SK-N-SH treated with all-trans-retinoic acid at 6 μM for 48 hours (cell line): Measurements from ENCODE around the gene LPXN.

Experiments used
- ATAC-seq: fragments of 200-7000 bp; cut with Tn5 transposase; 3 replicates; pipeline ENCODE4 v1.9.1; 2020; ENCODE audit warnings: mild to moderate bottlenecking, moderate library complexity
- BACH2 ChIP-seq: fragments of 250-450 bp; sonication (Bioruptor Pico); IDR thresholded peaks from 2 replicates; pipeline ENCODE4 v1.9.0; 2021; ENCODE audit warnings: mild to moderate bottlenecking, borderline replicate concordance
- ESRRG ChIP-seq: fragments of 250-450 bp; sonication (Bioruptor Pico); IDR thresholded peaks from 2 replicates; pipeline ENCODE4 v1.6.1; 2021; ENCODE audit warnings: mild to moderate bottlenecking
- GLIS3 ChIP-seq: fragments of 250-450 bp; sonication (Bioruptor Pico); IDR thresholded peaks from 2 replicates; pipeline ENCODE4 v1.5.0; 2020; ENCODE audit warnings: mild to moderate bottlenecking, moderate library complexity
- ISL1 ChIP-seq: fragments of 250-450 bp; sonication (Bioruptor Pico); IDR thresholded peaks from 2 replicates; pipeline ENCODE4 v2.1.2; 2022; ENCODE audit warnings: mild to moderate bottlenecking, moderate library complexity
- OSR1 ChIP-seq: fragments of 250-450 bp; sonication (Bioruptor Pico); IDR thresholded peaks from 2 replicates; pipeline ENCODE4 v1.8.0; 2022; ENCODE audit warnings: moderate library complexity, mild to moderate bottlenecking, inconsistent platforms
- PPARA ChIP-seq: fragments of 250-450 bp; sonication (Bioruptor Pico); IDR thresholded peaks from 2 replicates; pipeline ENCODE4 v1.5.0; 2020; ENCODE audit warnings: mild to moderate bottlenecking, borderline replicate concordance
- RARB ChIP-seq: fragments of 250-450 bp; sonication (Bioruptor Pico); IDR thresholded peaks from 2 replicates; pipeline ENCODE4 v1.8.0; 2021; ENCODE audit warnings: mild to moderate bottlenecking, moderate library complexity
- SNAI2 ChIP-seq: fragments of 250-450 bp; sonication (Bioruptor Pico); IDR thresholded peaks from 2 replicates; pipeline ENCODE4 v1.5.0; 2020; ENCODE audit warnings: mild to moderate bottlenecking, moderate library complexity
- TCF4 ChIP-seq: fragments of 250-450 bp; sonication (Bioruptor Pico); IDR thresholded peaks from 2 replicates; pipeline ENCODE4 v1.8.0; 2021; ENCODE audit warnings: mild to moderate bottlenecking, moderate library complexity, borderline replicate concordance
- ZC3H10 ChIP-seq: fragments of 250-450 bp; sonication (Bioruptor Pico); IDR thresholded peaks from 2 replicates; pipeline ENCODE4 v1.5.1; 2021; ENCODE audit warnings: mild to moderate bottlenecking, moderate library complexity
- ZFP3 ChIP-seq: fragments of 250-450 bp; sonication (Bioruptor Pico); IDR thresholded peaks from 2 replicates; pipeline ENCODE4 v1.5.0; 2020; ENCODE audit warnings: mild to moderate bottlenecking, moderate library complexity
- ZFP30 ChIP-seq: fragments of 450-650 bp; formaldehyde crosslinking; IDR thresholded peaks from 2 replicates; pipeline ENCODE4 v1.5.0; 2022; ENCODE audit warnings: mild to moderate bottlenecking, moderate library complexity
- ZNF565 ChIP-seq: fragments of 450-650 bp; formaldehyde crosslinking; conservative IDR thresholded peaks from 2 replicates; pipeline ENCODE4 v1.5.0; 2020; ENCODE audit warnings: low read depth, mild to moderate bottlenecking, moderate library complexity
- ZNF70 ChIP-seq: fragments of 450-650 bp; formaldehyde crosslinking; IDR thresholded peaks from 2 replicates; pipeline ENCODE4 v1.5.0; 2020; ENCODE audit warnings: mild to moderate bottlenecking, moderate library complexity
- ZNF8 ChIP-seq: fragments of 450-650 bp; formaldehyde crosslinking; IDR thresholded peaks from 2 replicates; pipeline ENCODE4 v1.5.0; 2020; ENCODE audit warnings: mild to moderate bottlenecking, moderate library complexity
- TF ChIP-seq, protein P1 (sequence below): fragments of 250-450 bp; sonication (Bioruptor Pico); IDR thresholded peaks from 2 replicates; pipeline ENCODE4 v1.5.1; 2020; ENCODE audit warnings: low read depth, mild to moderate bottlenecking, moderate library complexity
- TF ChIP-seq, protein P2 (sequence below): fragments of 250-450 bp; sonication (Bioruptor Pico); IDR thresholded peaks from 2 replicates; pipeline ENCODE4 v1.5.0; 2020; ENCODE audit warnings: mild to moderate bottlenecking, moderate library complexity
- TF ChIP-seq, protein P3 (sequence below): fragments of 250-450 bp; sonication (Bioruptor Pico); IDR thresholded peaks from 2 replicates; pipeline ENCODE4 v1.8.0; 2020; ENCODE audit warnings: mild to moderate bottlenecking, moderate library complexity, borderline replicate concordance
- TF ChIP-seq, protein P4 (sequence below): fragments of 250-450 bp; sonication (Bioruptor Pico); IDR thresholded peaks from 2 replicates; pipeline ENCODE4 v1.8.0; 2021; ENCODE audit warnings: low read depth, mild to moderate bottlenecking, moderate library complexity, borderline replicate concordance

LPXN gene

DNA sequence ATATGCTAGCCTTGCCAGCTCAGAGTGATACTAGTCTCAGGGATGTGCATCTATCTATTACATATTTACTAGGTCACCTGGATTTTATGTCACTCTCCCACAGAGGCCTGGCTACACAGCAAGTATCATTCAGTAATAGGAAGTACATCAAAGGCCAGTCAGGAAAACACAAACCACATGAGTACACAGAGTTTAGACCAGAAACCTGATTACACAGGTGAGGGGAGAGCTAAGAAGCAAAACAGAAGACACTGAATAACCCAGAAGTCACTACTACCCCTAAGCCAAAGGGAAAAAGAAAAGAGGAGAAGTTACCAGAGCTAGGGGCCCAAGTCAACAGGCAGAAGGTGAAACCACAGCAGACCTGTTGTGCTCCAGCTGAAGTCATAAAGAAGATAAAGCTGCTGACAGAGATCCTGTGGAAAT lies 13.3 kb downstream of the LPXN start:
- no peak for ATAC-seq
- TF ChIP-seq BACH2 (CRISPR knock-in tag): no peak
- no peak for TF ChIP-seq TCF4 (CRISPR knock-in tag)
- no peak for TF ChIP-seq RARB (CRISPR knock-in tag)
- TF ChIP-seq ZNF565 (CRISPR knock-in tag): no peak
- TF ChIP-seq ZFP3 (CRISPR knock-in tag): no peak
- no peak for TF ChIP-seq SNAI2 (CRISPR knock-in tag)
- no peak for TF ChIP-seq ZC3H10
- no peak for TF ChIP-seq OSR1 (CRISPR knock-in tag)
- TF ChIP-seq, protein P1, sequence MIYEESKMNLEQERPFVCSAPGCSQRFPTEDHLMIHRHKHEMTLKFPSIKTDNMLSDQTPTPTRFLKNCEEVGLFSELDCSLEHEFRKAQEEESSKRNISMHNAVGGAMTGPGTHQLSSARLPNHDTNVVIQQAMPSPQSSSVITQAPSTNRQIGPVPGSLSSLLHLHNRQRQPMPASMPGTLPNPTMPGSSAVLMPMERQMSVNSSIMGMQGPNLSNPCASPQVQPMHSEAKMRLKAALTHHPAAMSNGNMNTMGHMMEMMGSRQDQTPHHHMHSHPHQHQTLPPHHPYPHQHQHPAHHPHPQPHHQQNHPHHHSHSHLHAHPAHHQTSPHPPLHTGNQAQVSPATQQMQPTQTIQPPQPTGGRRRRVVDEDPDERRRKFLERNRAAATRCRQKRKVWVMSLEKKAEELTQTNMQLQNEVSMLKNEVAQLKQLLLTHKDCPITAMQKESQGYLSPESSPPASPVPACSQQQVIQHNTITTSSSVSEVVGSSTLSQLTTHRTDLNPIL: no peak
- no peak for TF ChIP-seq PPARA (CRISPR knock-in tag)
- TF ChIP-seq, protein P2, sequence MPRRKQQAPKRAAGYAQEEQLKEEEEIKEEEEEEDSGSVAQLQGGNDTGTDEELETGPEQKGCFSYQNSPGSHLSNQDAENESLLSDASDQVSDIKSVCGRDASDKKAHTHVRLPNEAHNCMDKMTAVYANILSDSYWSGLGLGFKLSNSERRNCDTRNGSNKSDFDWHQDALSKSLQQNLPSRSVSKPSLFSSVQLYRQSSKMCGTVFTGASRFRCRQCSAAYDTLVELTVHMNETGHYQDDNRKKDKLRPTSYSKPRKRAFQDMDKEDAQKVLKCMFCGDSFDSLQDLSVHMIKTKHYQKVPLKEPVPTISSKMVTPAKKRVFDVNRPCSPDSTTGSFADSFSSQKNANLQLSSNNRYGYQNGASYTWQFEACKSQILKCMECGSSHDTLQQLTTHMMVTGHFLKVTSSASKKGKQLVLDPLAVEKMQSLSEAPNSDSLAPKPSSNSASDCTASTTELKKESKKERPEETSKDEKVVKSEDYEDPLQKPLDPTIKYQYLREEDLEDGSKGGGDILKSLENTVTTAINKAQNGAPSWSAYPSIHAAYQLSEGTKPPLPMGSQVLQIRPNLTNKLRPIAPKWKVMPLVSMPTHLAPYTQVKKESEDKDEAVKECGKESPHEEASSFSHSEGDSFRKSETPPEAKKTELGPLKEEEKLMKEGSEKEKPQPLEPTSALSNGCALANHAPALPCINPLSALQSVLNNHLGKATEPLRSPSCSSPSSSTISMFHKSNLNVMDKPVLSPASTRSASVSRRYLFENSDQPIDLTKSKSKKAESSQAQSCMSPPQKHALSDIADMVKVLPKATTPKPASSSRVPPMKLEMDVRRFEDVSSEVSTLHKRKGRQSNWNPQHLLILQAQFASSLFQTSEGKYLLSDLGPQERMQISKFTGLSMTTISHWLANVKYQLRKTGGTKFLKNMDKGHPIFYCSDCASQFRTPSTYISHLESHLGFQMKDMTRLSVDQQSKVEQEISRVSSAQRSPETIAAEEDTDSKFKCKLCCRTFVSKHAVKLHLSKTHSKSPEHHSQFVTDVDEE: no peak
- TF ChIP-seq ZFP30 (CRISPR knock-in tag): no peak
- no peak for TF ChIP-seq GLIS3 (CRISPR knock-in tag)

DNA sequence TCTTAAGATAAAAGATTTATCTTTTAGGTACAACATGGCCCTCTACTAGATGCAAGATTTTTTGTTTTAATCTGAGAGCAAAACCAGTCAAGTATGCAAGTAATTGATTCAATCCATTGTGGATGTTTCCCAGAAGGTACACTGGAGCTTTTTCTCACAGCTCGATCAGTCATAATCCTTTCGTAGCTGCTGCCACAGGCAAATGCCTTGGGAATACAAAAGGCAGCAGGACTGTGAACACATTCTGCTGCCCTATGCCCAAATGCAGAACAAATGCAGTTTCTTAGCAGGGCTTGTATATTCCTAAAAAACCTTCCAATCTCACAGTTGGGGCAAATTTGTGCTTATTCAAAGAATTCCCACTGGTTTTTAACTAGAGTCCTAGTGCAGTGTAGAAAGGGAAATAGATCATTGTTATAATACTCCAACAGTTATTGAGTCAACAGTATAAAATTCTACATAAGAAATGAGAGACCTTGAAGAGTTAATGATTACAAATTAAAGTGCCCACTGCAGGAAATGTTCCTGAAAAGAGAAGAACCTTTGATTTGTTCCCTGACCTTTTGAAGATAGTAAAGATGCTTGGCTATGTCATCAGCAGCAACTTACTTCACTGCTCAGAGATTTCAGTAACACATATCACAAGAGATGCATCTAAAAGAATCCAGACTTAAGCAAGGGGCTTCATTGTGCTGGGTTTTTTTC lies 14.1 kb downstream of the LPXN start:
- no peak for ATAC-seq

More for the DNA sequence above, 14.1 kb downstream of the LPXN start:
- TF ChIP-seq ZFP3 (CRISPR knock-in tag) (no peak), RARB (CRISPR knock-in tag) (no peak), ISL1 (CRISPR knock-in tag) (no peak), GLIS3 (CRISPR knock-in tag) (no peak), ZC3H10 (no peak), PPARA (CRISPR knock-in tag) (no peak), ZNF8 (no peak), ZFP30 (CRISPR knock-in tag) (no peak), OSR1 (CRISPR knock-in tag) (no peak), BACH2 (CRISPR knock-in tag) (no peak), ZNF70 (CRISPR knock-in tag) (no peak), SNAI2 (CRISPR knock-in tag) (no peak), ESRRG (no peak)
- TF ChIP-seq, protein P3, sequence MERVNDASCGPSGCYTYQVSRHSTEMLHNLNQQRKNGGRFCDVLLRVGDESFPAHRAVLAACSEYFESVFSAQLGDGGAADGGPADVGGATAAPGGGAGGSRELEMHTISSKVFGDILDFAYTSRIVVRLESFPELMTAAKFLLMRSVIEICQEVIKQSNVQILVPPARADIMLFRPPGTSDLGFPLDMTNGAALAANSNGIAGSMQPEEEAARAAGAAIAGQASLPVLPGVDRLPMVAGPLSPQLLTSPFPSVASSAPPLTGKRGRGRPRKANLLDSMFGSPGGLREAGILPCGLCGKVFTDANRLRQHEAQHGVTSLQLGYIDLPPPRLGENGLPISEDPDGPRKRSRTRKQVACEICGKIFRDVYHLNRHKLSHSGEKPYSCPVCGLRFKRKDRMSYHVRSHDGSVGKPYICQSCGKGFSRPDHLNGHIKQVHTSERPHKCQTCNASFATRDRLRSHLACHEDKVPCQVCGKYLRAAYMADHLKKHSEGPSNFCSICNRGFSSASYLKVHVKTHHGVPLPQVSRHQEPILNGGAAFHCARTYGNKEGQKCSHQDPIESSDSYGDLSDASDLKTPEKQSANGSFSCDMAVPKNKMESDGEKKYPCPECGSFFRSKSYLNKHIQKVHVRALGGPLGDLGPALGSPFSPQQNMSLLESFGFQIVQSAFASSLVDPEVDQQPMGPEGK: no peak
- TF ChIP-seq, protein P4, sequence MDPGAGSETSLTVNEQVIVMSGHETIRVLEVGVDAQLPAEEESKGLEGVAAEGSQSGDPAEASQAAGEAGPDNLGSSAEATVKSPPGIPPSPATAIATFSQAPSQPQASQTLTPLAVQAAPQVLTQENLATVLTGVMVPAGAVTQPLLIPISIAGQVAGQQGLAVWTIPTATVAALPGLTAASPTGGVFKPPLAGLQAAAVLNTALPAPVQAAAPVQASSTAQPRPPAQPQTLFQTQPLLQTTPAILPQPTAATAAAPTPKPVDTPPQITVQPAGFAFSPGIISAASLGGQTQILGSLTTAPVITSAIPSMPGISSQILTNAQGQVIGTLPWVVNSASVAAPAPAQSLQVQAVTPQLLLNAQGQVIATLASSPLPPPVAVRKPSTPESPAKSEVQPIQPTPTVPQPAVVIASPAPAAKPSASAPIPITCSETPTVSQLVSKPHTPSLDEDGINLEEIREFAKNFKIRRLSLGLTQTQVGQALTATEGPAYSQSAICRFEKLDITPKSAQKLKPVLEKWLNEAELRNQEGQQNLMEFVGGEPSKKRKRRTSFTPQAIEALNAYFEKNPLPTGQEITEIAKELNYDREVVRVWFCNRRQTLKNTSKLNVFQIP (CRISPR knock-in tag): no peak
- TF ChIP-seq, protein P2: no peak
